ENCODE results near the gene TARP.
A peak's percentile ranks its signal among the peaks of the same experiment; 100 is the strongest.

Gene TARP

GRCh38 chr7:38217672-38218071, 55.8 kb downstream of the TARP start:
- H3K27ac ChIP-seq = no peak overlapping the region
- peaks cover 12% of the 10 kb centered on the region for H3K4me1 ChIP-seq (ENCODE audit: insufficient read depth)
- DNase-seq (ENCODE audit: low spot score) = no peak

GRCh38 chr7:38215735-38216670, 57.4 kb downstream of the TARP start:
- H3K4me1 ChIP-seq (ENCODE audit: insufficient read depth) = peaks cover 12% of the 10 kb centered on the region
- H2AFZ ChIP-seq = no peak overlapping the region
- WGBS (ENCODE audit: low lambda C conversion rate, missing lambda C conversion rate) = 20% methylated on average over 5 of the region's 5 CpGs
- no peaks in the 10 kb centered on the region for H3K27me3 ChIP-seq
- no peak overlapping the region for H3K4me3 ChIP-seq
- no peaks in the 10 kb centered on the region for H3K9me2 ChIP-seq (replicated peaks; ENCODE audit: insufficient read depth)
- H3K27ac ChIP-seq = peak overlapping the region; percentile 50
- H3K9me3 ChIP-seq (ENCODE audit: low read depth) = no peaks in the 10 kb centered on the region
- no peaks in the 10 kb centered on the region for H4K20me1 ChIP-seq (ENCODE audit: insufficient read depth, poor library complexity, severe bottlenecking)
- H3K79me2 ChIP-seq = no peaks in the 10 kb centered on the region
- DNase-seq (ENCODE audit: low spot score) = peak; percentile 87
- peak overlapping the region; percentile 7 for H3K4me2 ChIP-seq
- no peaks in the 10 kb centered on the region for H3K36me3 ChIP-seq (replicated peaks; ENCODE audit: insufficient read depth, low read depth)
- no peak for TF ChIP-seq EZH2 (IDR thresholded peaks at IDR 0.05; ENCODE audit: borderline replicate concordance)
- peak; percentile 90 for TF ChIP-seq CTCF (IDR thresholded peaks at IDR 0.05; ENCODE audit: poor library complexity)
- no peak for TF ChIP-seq EZH2phosphoT487 (IDR thresholded peaks at IDR 0.05; ENCODE audit: low read depth, severe bottlenecking, unreplicated experiment)

More at GRCh38 chr7:38217672-38218071, 55.8 kb downstream of the TARP start:
- H3K27me3 ChIP-seq = no peaks in the 10 kb centered on the region
- no peaks in the 10 kb centered on the region for H3K36me3 ChIP-seq (replicated peaks; ENCODE audit: insufficient read depth, low read depth)
- H4K20me1 ChIP-seq (ENCODE audit: insufficient read depth, poor library complexity, severe bottlenecking) = no peaks in the 10 kb centered on the region
- TF ChIP-seq EZH2 (IDR thresholded peaks at IDR 0.05; ENCODE audit: borderline replicate concordance) (no peak), CTCF (IDR thresholded peaks at IDR 0.05; ENCODE audit: poor library complexity) (no peak), EZH2phosphoT487 (IDR thresholded peaks at IDR 0.05; ENCODE audit: low read depth, severe bottlenecking, unreplicated experiment) (no peak)
- 91% methylated on average over 2 of the region's 2 CpGs for WGBS (ENCODE audit: low lambda C conversion rate, missing lambda C conversion rate)
- no peaks in the 10 kb centered on the region for H3K9me3 ChIP-seq (ENCODE audit: low read depth)
- no peak overlapping the region for H2AFZ ChIP-seq
- H3K79me2 ChIP-seq = no peaks in the 10 kb centered on the region
- no peak overlapping the region for H3K4me2 ChIP-seq
- H3K4me3 ChIP-seq = no peak overlapping the region
- H3K9me2 ChIP-seq (replicated peaks; ENCODE audit: insufficient read depth) = no peaks in the 10 kb centered on the region

- no peaks in the 10 kb centered on the region for H3K36me3 ChIP-seq (replicated peaks; ENCODE audit: insufficient read depth, low read depth)
- H3K9me2 ChIP-seq (replicated peaks; ENCODE audit: insufficient read depth) = no peaks in the 10 kb centered on the region
- DNase-seq (ENCODE audit: low spot score) = peak; percentile 15
- H3K9me3 ChIP-seq (ENCODE audit: low read depth) = no peaks in the 10 kb centered on the region
- TF ChIP-seq EZH2phosphoT487 (IDR thresholded peaks at IDR 0.05; ENCODE audit: low read depth, severe bottlenecking, unreplicated experiment) = no peak
- H3K4me2 ChIP-seq = no peak overlapping the region
- no peaks in the 10 kb centered on the region for H4K20me1 ChIP-seq (ENCODE audit: insufficient read depth, poor library complexity, severe bottlenecking)
- no peaks in the 10 kb centered on the region for H3K27me3 ChIP-seq
- H2AFZ ChIP-seq = no peak overlapping the region
- H3K4me3 ChIP-seq = no peak overlapping the region
- H3K79me2 ChIP-seq = no peaks in the 10 kb centered on the region
- H3K4me1 ChIP-seq (ENCODE audit: insufficient read depth) = peaks cover 12% of the 10 kb centered on the region
- 58% methylated on average over 1 of the region's 1 CpG for whole genome bisulfite sequencing (ENCODE audit: low lambda C conversion rate, missing lambda C conversion rate)
- H3K27ac ChIP-seq = no peak overlapping the region
These were observed 58.3 kb downstream of the TARP start for GRCh38 chr7:38215115-38215514.

- WGBS (ENCODE audit: low lambda C conversion rate, missing lambda C conversion rate) = 81% methylated on average over 3 of the region's 3 CpGs
- no peaks in the 10 kb centered on the region for H3K36me3 ChIP-seq (replicated peaks; ENCODE audit: insufficient read depth, low read depth)
- H3K9me3 ChIP-seq (ENCODE audit: low read depth) = no peaks in the 10 kb centered on the region
- no peak overlapping the region for H3K4me2 ChIP-seq
- H4K20me1 ChIP-seq (ENCODE audit: insufficient read depth, poor library complexity, severe bottlenecking) = no peaks in the 10 kb centered on the region
- H3K79me2 ChIP-seq = no peaks in the 10 kb centered on the region
- TF ChIP-seq EZH2 (IDR thresholded peaks at IDR 0.05; ENCODE audit: borderline replicate concordance) = no peak
- no peak for TF ChIP-seq EZH2phosphoT487 (IDR thresholded peaks at IDR 0.05; ENCODE audit: low read depth, severe bottlenecking, unreplicated experiment)
- H2AFZ ChIP-seq = no peak overlapping the region
- no peaks in the 10 kb centered on the region for H3K27me3 ChIP-seq
- no peak for DNase-seq (ENCODE audit: low spot score)
- no peak overlapping the region for H3K27ac ChIP-seq
- H3K9me2 ChIP-seq (replicated peaks; ENCODE audit: insufficient read depth) = no peaks in the 10 kb centered on the region
- H3K4me1 ChIP-seq (ENCODE audit: insufficient read depth) = peaks cover 12% of the 10 kb centered on the region
- H3K4me3 ChIP-seq = no peak overlapping the region
These were observed 61.5 kb downstream of the TARP start for GRCh38 chr7:38211940-38212339.

Data from hepatocyte (in vitro differentiated cells).